ENCODE data around the gene LRRC46. TPM values are rescaled to one million over a fixed set of nuclear protein-coding genes. Genes with fewer than 3 reads are reported as not detected.

Gene LRRC46
- total and polyA plus RNA-seq, 2 donors from 2014 or later, result 0.91 to 1.5 TPM

GRCh38 chr17:47823519-47823918, 8.0 kb upstream of the LRRC46 start:
- Histone ChIP-seq H3K36me3 (ENCODE audit: control insufficient read depth in 2 of 3, insufficient read depth in 3 of 3, low read length in 3 of 3) (peaks cover 2 to 40% (median 26%) of the 10 kb centered on the region in 3 donors), H3K4me3 (ENCODE audit: low read length in 3 of 3) (no peak overlapping the region), H3K27me3 (ENCODE audit: control insufficient read depth, insufficient read depth, low read length) (no peaks in the 10 kb centered on the region), H3K9ac (ENCODE audit: low read length in 3 of 3) (no peak overlapping the region), H3K27ac (ENCODE audit: low read depth in 2 of 2, low read length in 2 of 2) (no peak overlapping the region), H3K4me1 (ENCODE audit: control insufficient read depth in 2 of 3, insufficient read depth in 2 of 3, low read depth in 1 of 3, low read length in 3 of 3) (peaks cover 0 to 10% (median 0%) of the 10 kb centered on the region in 3 donors), H3K9me3 (ENCODE audit: control insufficient read depth in 2 of 3, insufficient read depth in 1 of 3, low read length in 3 of 3) (no peaks in the 10 kb centered on the region)
- intact Hi-C loops (cut with DNase I), result no loop called here
- no peak for TF ChIP-seq CTCF (IDR thresholded peaks at IDR 0.05; ENCODE audit: borderline replicate concordance, extremely low read depth, insufficient read depth)
- DNase-seq, result no peak
- FAIRE-seq, result no peak

GRCh38 chr17:47829870-47830269, 1.6 kb upstream of the LRRC46 start:
- H3K27ac ChIP-seq (ENCODE audit: low read depth in 2 of 2, low read length in 2 of 2), result no peak overlapping the region
- peak overlapping the region in 1 of 3 donors; percentile 95 for H3K4me3 ChIP-seq (ENCODE audit: low read length in 3 of 3)
- DNase-seq (no peak), FAIRE-seq (no peak)
- H3K36me3 ChIP-seq (ENCODE audit: control insufficient read depth in 2 of 3, insufficient read depth in 3 of 3, low read length in 3 of 3), result peaks cover 0 to 22% (median 18%) of the 10 kb centered on the region in 3 donors
- TF ChIP-seq CTCF (IDR thresholded peaks at IDR 0.05; ENCODE audit: borderline replicate concordance, extremely low read depth, insufficient read depth), result no peak
- H3K9me3 ChIP-seq (ENCODE audit: control insufficient read depth in 2 of 3, insufficient read depth in 1 of 3, low read length in 3 of 3), result no peaks in the 10 kb centered on the region
- H3K27me3 ChIP-seq (ENCODE audit: control insufficient read depth, insufficient read depth, low read length), result no peaks in the 10 kb centered on the region
- H3K9ac ChIP-seq (ENCODE audit: low read length in 3 of 3), result no peak overlapping the region
- H3K4me1 ChIP-seq (ENCODE audit: control insufficient read depth in 2 of 3, insufficient read depth in 2 of 3, low read depth in 1 of 3, low read length in 3 of 3), result peaks cover 0 to 19% (median 7%) of the 10 kb centered on the region in 3 donors
- intact Hi-C loops (cut with DNase I), result no loop called here

- H3K9me3 ChIP-seq (ENCODE audit: control insufficient read depth in 2 of 3, insufficient read depth in 1 of 3, low read length in 3 of 3), result no peaks in the 10 kb centered on the region
- peak overlapping the region; percentile 85 to 97 (median 95) for H3K4me3 ChIP-seq (ENCODE audit: low read length in 3 of 3)
- H3K36me3 ChIP-seq (ENCODE audit: control insufficient read depth in 2 of 3, insufficient read depth in 3 of 3, low read length in 3 of 3), result peaks cover 0 to 19% (median 18%) of the 10 kb centered on the region in 3 donors
- FAIRE-seq (no peak), DNase-seq (no peak)
- TF ChIP-seq CTCF (IDR thresholded peaks at IDR 0.05; ENCODE audit: borderline replicate concordance, extremely low read depth, insufficient read depth), result no peak
- peaks cover 0 to 19% (median 7%) of the 10 kb centered on the region in 3 donors for H3K4me1 ChIP-seq (ENCODE audit: control insufficient read depth in 2 of 3, insufficient read depth in 2 of 3, low read depth in 1 of 3, low read length in 3 of 3)
- no peaks in the 10 kb centered on the region for H3K27me3 ChIP-seq (ENCODE audit: control insufficient read depth, insufficient read depth, low read length)
- intact Hi-C loops (cut with DNase I), result no loop called here
- H3K9ac ChIP-seq (ENCODE audit: low read length in 3 of 3), result peak overlapping the region; percentile 37 to 82 (median 62)
- peak overlapping the region in 1 of 2 donors; percentile 9 for H3K27ac ChIP-seq (ENCODE audit: low read depth in 2 of 2, low read length in 2 of 2)
Measured at GRCh38 chr17:47830396-47831002, 971 bp upstream of the LRRC46 start.
